Transverse colon (tissue), 4 donors: ENCODE data around the gene VWA7.

Experiments used
- EP300 ChIP-seq: sonication (generic); formaldehyde crosslinking; IDR thresholded peaks from one replicate; pipeline ENCODE4 v1.6.1; 2017; ENCODE audit warnings: antibody characterized with exemption, low read depth
- POLR2AphosphoS5 ChIP-seq, 3 donors: sonication (generic); formaldehyde crosslinking; IDR thresholded peaks; one replicate each; pipeline ENCODE4 v1.6.1; 2016; ENCODE audit warnings: antibody characterized with exemption in 3 of 3
- TF ChIP-seq, protein P1 (sequence below), 5 experiments: fragments of 200-600 bp in 3 of 5; fragments of 450-650 bp in 2 of 5; sonication (generic) in 3 of 5; IDR thresholded peaks; 1 replicate in 2 of 5; 2 replicates in 3 of 5; pipeline ENCODE4 v1.5.1; 2016 to 2017; ENCODE audit warnings: antibody characterized with exemption in 5 of 5, inconsistent platforms in 3 of 5, mild to moderate bottlenecking in 2 of 5, moderate library complexity in 1 of 5

DNA sequence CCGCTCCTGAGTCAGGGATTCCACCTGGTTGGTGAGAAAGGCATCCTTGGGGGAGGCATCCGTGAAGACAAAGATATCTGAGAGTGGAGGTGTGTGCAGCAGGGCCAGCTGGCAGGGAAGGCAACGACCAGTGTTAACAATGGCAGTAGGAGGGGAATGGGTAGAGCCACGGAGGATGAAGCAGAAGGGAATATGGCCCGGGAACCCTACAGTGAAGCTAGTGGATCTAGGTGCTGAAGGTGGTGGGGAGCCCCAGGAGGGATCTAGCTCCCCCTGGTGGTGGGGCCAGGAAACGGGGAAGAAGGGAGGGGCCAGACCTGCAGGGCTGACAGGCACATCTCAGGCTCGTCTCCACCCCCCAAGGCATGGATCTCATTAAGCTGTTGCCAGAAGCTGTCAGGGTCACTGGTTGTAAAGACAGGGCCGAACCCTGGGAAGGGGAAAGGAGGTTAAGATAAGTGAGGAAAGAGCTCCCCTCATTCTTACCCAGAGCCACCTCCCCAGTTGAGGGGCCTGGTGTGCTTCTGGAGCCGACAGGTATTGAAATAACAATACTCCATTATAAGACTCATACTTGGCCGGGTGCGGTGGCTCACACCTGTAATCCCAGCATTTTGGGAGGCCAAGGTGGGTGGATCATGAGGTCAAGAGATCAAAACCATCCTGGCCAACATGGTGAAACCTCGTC is 7.3 kb downstream of the VWA7 start:
- TF ChIP-seq, protein P1, sequence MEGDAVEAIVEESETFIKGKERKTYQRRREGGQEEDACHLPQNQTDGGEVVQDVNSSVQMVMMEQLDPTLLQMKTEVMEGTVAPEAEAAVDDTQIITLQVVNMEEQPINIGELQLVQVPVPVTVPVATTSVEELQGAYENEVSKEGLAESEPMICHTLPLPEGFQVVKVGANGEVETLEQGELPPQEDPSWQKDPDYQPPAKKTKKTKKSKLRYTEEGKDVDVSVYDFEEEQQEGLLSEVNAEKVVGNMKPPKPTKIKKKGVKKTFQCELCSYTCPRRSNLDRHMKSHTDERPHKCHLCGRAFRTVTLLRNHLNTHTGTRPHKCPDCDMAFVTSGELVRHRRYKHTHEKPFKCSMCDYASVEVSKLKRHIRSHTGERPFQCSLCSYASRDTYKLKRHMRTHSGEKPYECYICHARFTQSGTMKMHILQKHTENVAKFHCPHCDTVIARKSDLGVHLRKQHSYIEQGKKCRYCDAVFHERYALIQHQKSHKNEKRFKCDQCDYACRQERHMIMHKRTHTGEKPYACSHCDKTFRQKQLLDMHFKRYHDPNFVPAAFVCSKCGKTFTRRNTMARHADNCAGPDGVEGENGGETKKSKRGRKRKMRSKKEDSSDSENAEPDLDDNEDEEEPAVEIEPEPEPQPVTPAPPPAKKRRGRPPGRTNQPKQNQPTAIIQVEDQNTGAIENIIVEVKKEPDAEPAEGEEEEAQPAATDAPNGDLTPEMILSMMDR (IDR thresholded peaks at IDR 0.05) = peak; percentile 83 to 95 (median 90)
- no peak for TF ChIP-seq EP300
- peak in 1 of 3 donors; percentile 2 for TF ChIP-seq POLR2AphosphoS5 (IDR thresholded peaks at IDR 0.05)
